Measurements from ENCODE around the gene SPTBN5. TPM values are rescaled to one million over a fixed set of nuclear protein-coding genes. Genes with fewer than 3 reads are reported as not detected.
A peak's percentile ranks its signal among the peaks of the same experiment; 100 is the strongest.

SPTBN5 gene
- polyA plus RNA-seq, 1 donor, result 1.7 TPM

GRCh38 chr15:41904541-41905005, 10.7 kb upstream of the SPTBN5 start:
- H3K4me3 ChIP-seq (ENCODE audit: low read length), result no peak overlapping the region
- peaks cover 6% of the 10 kb centered on the region for H3K9me3 ChIP-seq (ENCODE audit: control insufficient read depth, low read depth, low read length)
- H3K27ac ChIP-seq (ENCODE audit: low read length), result no peak overlapping the region
- H3K4me1 ChIP-seq (ENCODE audit: control insufficient read depth, insufficient read depth, low read length), result peaks cover 12% of the 10 kb centered on the region
- WGBS (ENCODE audit: insufficient coverage, low lambda C conversion rate), result no CpG with 5 or more reads among the region's 6 CpGs
- H3K27me3 ChIP-seq (ENCODE audit: control insufficient read depth, insufficient read depth, low read length), result no peaks in the 10 kb centered on the region
- H3K36me3 ChIP-seq (ENCODE audit: control insufficient read depth, insufficient read depth, low read length), result peaks cover 48% of the 10 kb centered on the region
- DNase-seq, result peak; percentile 62 to 68

- peaks cover 5% of the 10 kb centered on the region for H3K4me1 ChIP-seq (ENCODE audit: control insufficient read depth, insufficient read depth, low read length)
- H3K4me3 ChIP-seq (ENCODE audit: low read length), result no peak overlapping the region
- no CpG with 5 or more reads among the region's 13 CpGs for WGBS (ENCODE audit: insufficient coverage, low lambda C conversion rate)
- H3K9me3 ChIP-seq (ENCODE audit: control insufficient read depth, low read depth, low read length), result peaks cover 6% of the 10 kb centered on the region
- no peaks in the 10 kb centered on the region for H3K27me3 ChIP-seq (ENCODE audit: control insufficient read depth, insufficient read depth, low read length)
- H3K27ac ChIP-seq (ENCODE audit: low read length), result no peak overlapping the region
- peaks cover 47% of the 10 kb centered on the region for H3K36me3 ChIP-seq (ENCODE audit: control insufficient read depth, insufficient read depth, low read length)
- no peak for DNase-seq
These were observed 9.9 kb upstream of the SPTBN5 start for GRCh38 chr15:41903782-41904181.

GRCh38 chr15:41901431-41901830, 7.6 kb upstream of the SPTBN5 start:
- Histone ChIP-seq H3K4me3 (ENCODE audit: low read length) (no peak overlapping the region), H3K27ac (ENCODE audit: low read length) (no peak overlapping the region), H3K27me3 (ENCODE audit: control insufficient read depth, insufficient read depth, low read length) (no peaks in the 10 kb centered on the region), H3K4me1 (ENCODE audit: control insufficient read depth, insufficient read depth, low read length) (no peaks in the 10 kb centered on the region), H3K9me3 (ENCODE audit: control insufficient read depth, low read depth, low read length) (peaks cover 2% of the 10 kb centered on the region), H3K36me3 (ENCODE audit: control insufficient read depth, insufficient read depth, low read length) (peaks cover 38% of the 10 kb centered on the region)
- no CpG with 5 or more reads among the region's 5 CpGs for WGBS (ENCODE audit: insufficient coverage, low lambda C conversion rate)
- DNase-seq, result no peak

- DNase-seq, result no peak
- Histone ChIP-seq H3K4me1 (ENCODE audit: control insufficient read depth, insufficient read depth, low read length) (no peaks in the 10 kb centered on the region), H3K4me3 (ENCODE audit: low read length) (no peak overlapping the region), H3K27me3 (ENCODE audit: control insufficient read depth, insufficient read depth, low read length) (no peaks in the 10 kb centered on the region), H3K27ac (ENCODE audit: low read length) (no peak overlapping the region), H3K36me3 (ENCODE audit: control insufficient read depth, insufficient read depth, low read length) (peaks cover 32% of the 10 kb centered on the region), H3K9me3 (ENCODE audit: control insufficient read depth, low read depth, low read length) (no peaks in the 10 kb centered on the region)
- WGBS (ENCODE audit: insufficient coverage, low lambda C conversion rate), result no CpG with 5 or more reads among the region's 36 CpGs
These were observed 6.9 kb upstream of the SPTBN5 start for GRCh38 chr15:41900526-41901380.

- H3K4me1 ChIP-seq (ENCODE audit: control insufficient read depth, insufficient read depth, low read length), result no peaks in the 10 kb centered on the region
- no peak overlapping the region for H3K27ac ChIP-seq (ENCODE audit: low read length)
- H3K9me3 ChIP-seq (ENCODE audit: control insufficient read depth, low read depth, low read length), result no peaks in the 10 kb centered on the region
- DNase-seq, result no peak
- WGBS (ENCODE audit: insufficient coverage, low lambda C conversion rate), result no CpG with 5 or more reads among the region's 6 CpGs
- no peaks in the 10 kb centered on the region for H3K27me3 ChIP-seq (ENCODE audit: control insufficient read depth, insufficient read depth, low read length)
- H3K4me3 ChIP-seq (ENCODE audit: low read length), result no peak overlapping the region
- H3K36me3 ChIP-seq (ENCODE audit: control insufficient read depth, insufficient read depth, low read length), result peaks cover 28% of the 10 kb centered on the region
These were observed 6.1 kb upstream of the SPTBN5 start for GRCh38 chr15:41899854-41900442.

GRCh38 chr15:41897363-41897799, 3.5 kb upstream of the SPTBN5 start:
- Histone ChIP-seq H3K4me3 (ENCODE audit: low read length) (no peak overlapping the region), H3K4me1 (ENCODE audit: control insufficient read depth, insufficient read depth, low read length) (peaks cover 11% of the 10 kb centered on the region), H3K27me3 (ENCODE audit: control insufficient read depth, insufficient read depth, low read length) (no peaks in the 10 kb centered on the region), H3K27ac (ENCODE audit: low read length) (no peak overlapping the region), H3K9me3 (ENCODE audit: control insufficient read depth, low read depth, low read length) (peaks cover 3% of the 10 kb centered on the region), H3K36me3 (ENCODE audit: control insufficient read depth, insufficient read depth, low read length) (peaks cover 26% of the 10 kb centered on the region)
- WGBS (ENCODE audit: insufficient coverage, low lambda C conversion rate), result no CpG with 5 or more reads among the region's 8 CpGs
- DNase-seq, result no peak

- H3K27ac ChIP-seq (ENCODE audit: low read length), result no peak overlapping the region
- no peaks in the 10 kb centered on the region for H3K27me3 ChIP-seq (ENCODE audit: control insufficient read depth, insufficient read depth, low read length)
- H3K4me3 ChIP-seq (ENCODE audit: low read length), result no peak overlapping the region
- no peak for DNase-seq
- peaks cover 3% of the 10 kb centered on the region for H3K9me3 ChIP-seq (ENCODE audit: control insufficient read depth, low read depth, low read length)
- peaks cover 25% of the 10 kb centered on the region for H3K36me3 ChIP-seq (ENCODE audit: control insufficient read depth, insufficient read depth, low read length)
- peaks cover 11% of the 10 kb centered on the region for H3K4me1 ChIP-seq (ENCODE audit: control insufficient read depth, insufficient read depth, low read length)
- WGBS (ENCODE audit: insufficient coverage, low lambda C conversion rate), result 100% methylated on average over 1 of the region's 6 CpGs
These were observed 2.7 kb upstream of the SPTBN5 start for GRCh38 chr15:41896566-41896965.

- WGBS (ENCODE audit: insufficient coverage, low lambda C conversion rate), result 100% methylated on average over 1 of the region's 1 CpG
- Histone ChIP-seq H3K27me3 (ENCODE audit: control insufficient read depth, insufficient read depth, low read length) (no peaks in the 10 kb centered on the region), H3K9me3 (ENCODE audit: control insufficient read depth, low read depth, low read length) (peaks cover 3% of the 10 kb centered on the region), H3K4me1 (ENCODE audit: control insufficient read depth, insufficient read depth, low read length) (peaks cover 11% of the 10 kb centered on the region), H3K27ac (ENCODE audit: low read length) (no peak overlapping the region), H3K4me3 (ENCODE audit: low read length) (no peak overlapping the region), H3K36me3 (ENCODE audit: control insufficient read depth, insufficient read depth, low read length) (peaks cover 22% of the 10 kb centered on the region)
- no peak for DNase-seq
These were observed 2.1 kb upstream of the SPTBN5 start for GRCh38 chr15:41895957-41896356.

GRCh38 chr15:41895491-41895890, 1.6 kb upstream of the SPTBN5 start:
- DNase-seq, result no peak
- Histone ChIP-seq H3K4me1 (ENCODE audit: control insufficient read depth, insufficient read depth, low read length) (peaks cover 11% of the 10 kb centered on the region), H3K27me3 (ENCODE audit: control insufficient read depth, insufficient read depth, low read length) (no peaks in the 10 kb centered on the region), H3K4me3 (ENCODE audit: low read length) (no peak overlapping the region), H3K27ac (ENCODE audit: low read length) (no peak overlapping the region), H3K9me3 (ENCODE audit: control insufficient read depth, low read depth, low read length) (peaks cover 3% of the 10 kb centered on the region), H3K36me3 (ENCODE audit: control insufficient read depth, insufficient read depth, low read length) (peaks cover 18% of the 10 kb centered on the region)
- WGBS (ENCODE audit: insufficient coverage, low lambda C conversion rate), result no CpG with 5 or more reads among the region's 11 CpGs

- WGBS (ENCODE audit: insufficient coverage, low lambda C conversion rate), result 73% methylated on average over 2 of the region's 24 CpGs
- no peaks in the 10 kb centered on the region for H3K27me3 ChIP-seq (ENCODE audit: control insufficient read depth, insufficient read depth, low read length)
- H3K9me3 ChIP-seq (ENCODE audit: control insufficient read depth, low read depth, low read length), result peaks cover 3% of the 10 kb centered on the region
- H3K4me3 ChIP-seq (ENCODE audit: low read length), result no peak overlapping the region
- peak in 1 of 2 donors; percentile 37 for DNase-seq
- peaks cover 11% of the 10 kb centered on the region for H3K4me1 ChIP-seq (ENCODE audit: control insufficient read depth, insufficient read depth, low read length)
- no peak overlapping the region for H3K27ac ChIP-seq (ENCODE audit: low read length)
- H3K36me3 ChIP-seq (ENCODE audit: control insufficient read depth, insufficient read depth, low read length), result peaks cover 12% of the 10 kb centered on the region
These were observed 1.1 kb upstream of the SPTBN5 start for GRCh38 chr15:41894791-41895463.
